Activated T-cell treated with anti-CD3 and anti-CD28 coated beads, Interleukin-2, amount 50 U/mL, for 24 hours (primary cell): ENCODE data around the gene SCGB2B2.

Experiments
- DNase-seq: peaks from one replicate; pipeline ENCODE4 v3.0.0-alpha.2; 2020
- H3K27ac Mint-ChIP-seq: 2 replicates; pipeline ENCODE4 v1.8.0; 2020; ENCODE audit warnings: mild to moderate bottlenecking, mixed read lengths
- H3K27me3 Mint-ChIP-seq: 2 replicates; pipeline ENCODE4 v1.8.0; 2020; ENCODE audit warnings: mixed read lengths
- H3K36me3 Mint-ChIP-seq: 2 replicates; pipeline ENCODE4 v1.8.0; 2020; ENCODE audit warnings: low read depth, mixed read lengths
- H3K4me1 Mint-ChIP-seq: 2 replicates; pipeline ENCODE4 v1.8.0; 2020; ENCODE audit warnings: low read depth, mixed read lengths
- H3K4me3 Mint-ChIP-seq: 2 replicates; pipeline ENCODE4 v1.8.0; 2020; ENCODE audit warnings: mild to moderate bottlenecking, moderate library complexity, mixed read lengths
- H3K9me3 Mint-ChIP-seq: 2 replicates; pipeline ENCODE4 v1.8.0; 2020; ENCODE audit warnings: mixed read lengths

Gene SCGB2B2

DNA sequence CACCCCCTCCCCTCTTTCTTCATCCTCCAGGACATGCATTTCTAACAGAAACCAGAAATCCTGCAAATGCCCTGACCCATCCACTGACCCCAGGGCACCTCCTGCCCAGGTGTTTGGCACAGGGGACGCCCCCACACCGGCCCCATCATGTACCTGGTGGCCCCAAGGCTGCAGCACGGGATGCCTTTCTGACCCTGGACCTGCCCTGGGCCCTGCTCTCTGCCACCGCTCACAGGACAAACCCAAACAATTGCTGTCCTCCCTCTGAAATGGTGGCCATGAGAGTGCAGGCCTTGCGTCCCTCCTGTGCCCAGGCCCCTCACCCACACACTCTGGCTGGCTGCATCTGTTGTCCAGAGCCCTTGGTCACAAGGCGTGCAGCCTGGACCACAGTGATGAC lies 12.1 kb downstream of the SCGB2B2 start:
- Mint-ChIP-seq H3K36me3 (no peaks in the 10 kb centered on the region), H3K27ac (no peak overlapping the region), H3K27me3 (no peaks in the 10 kb centered on the region), H3K9me3 (no peaks in the 10 kb centered on the region), H3K4me3 (no peak overlapping the region), H3K4me1 (peaks cover 24% of the 10 kb centered on the region)
- DNase-seq: no peak

DNA sequence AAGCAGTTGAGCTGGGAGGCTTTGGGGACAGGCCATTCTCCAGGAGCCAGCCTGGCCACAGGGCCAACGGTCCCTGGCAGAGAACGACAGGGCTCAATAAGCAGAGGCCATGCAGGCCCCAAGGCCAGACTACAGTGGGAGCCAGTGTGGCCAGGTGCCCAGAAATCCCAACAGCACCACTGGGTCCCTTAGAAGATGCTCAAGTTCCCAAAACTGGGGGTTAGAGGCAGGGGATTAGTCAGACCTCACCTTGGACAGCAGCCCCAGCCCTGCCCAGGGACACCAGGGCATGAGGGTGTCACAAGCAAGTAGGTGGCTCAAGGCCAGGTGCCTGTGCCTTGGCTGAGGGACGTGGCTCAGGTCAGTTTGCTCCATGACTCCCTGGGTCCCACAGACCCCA lies 12.8 kb downstream of the SCGB2B2 start:
- H3K27me3 Mint-ChIP-seq: peaks cover 1% of the 10 kb centered on the region
- no peak overlapping the region for H3K27ac Mint-ChIP-seq
- peaks cover 24% of the 10 kb centered on the region for H3K4me1 Mint-ChIP-seq
- no peak overlapping the region for H3K4me3 Mint-ChIP-seq
- H3K9me3 Mint-ChIP-seq: no peaks in the 10 kb centered on the region
- no peak for DNase-seq
- no peaks in the 10 kb centered on the region for H3K36me3 Mint-ChIP-seq

DNA sequence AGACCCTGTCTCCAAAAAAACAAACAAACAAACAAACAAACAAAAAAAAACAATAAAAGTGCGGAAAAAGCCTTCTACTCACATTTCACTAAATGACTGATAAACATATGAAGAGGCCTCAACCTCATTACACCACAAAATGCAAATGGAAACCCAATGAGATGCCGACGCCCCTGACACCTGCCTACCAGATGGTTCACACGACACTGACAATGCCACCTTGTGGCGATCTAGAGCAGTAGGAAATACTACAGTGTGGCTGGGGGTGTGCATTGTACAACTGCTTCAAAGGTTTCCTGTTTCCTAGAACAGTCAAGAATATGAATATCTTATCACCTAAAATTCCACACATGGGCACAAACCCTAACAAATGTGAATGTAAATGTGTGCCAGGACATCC lies 14.0 kb downstream of the SCGB2B2 start:
- DNase-seq: no peak
- Mint-ChIP-seq H3K9me3 (no peaks in the 10 kb centered on the region), H3K36me3 (no peaks in the 10 kb centered on the region), H3K27ac (no peak overlapping the region), H3K4me3 (no peak overlapping the region), H3K27me3 (peaks cover 4% of the 10 kb centered on the region), H3K4me1 (peaks cover 24% of the 10 kb centered on the region)

DNA sequence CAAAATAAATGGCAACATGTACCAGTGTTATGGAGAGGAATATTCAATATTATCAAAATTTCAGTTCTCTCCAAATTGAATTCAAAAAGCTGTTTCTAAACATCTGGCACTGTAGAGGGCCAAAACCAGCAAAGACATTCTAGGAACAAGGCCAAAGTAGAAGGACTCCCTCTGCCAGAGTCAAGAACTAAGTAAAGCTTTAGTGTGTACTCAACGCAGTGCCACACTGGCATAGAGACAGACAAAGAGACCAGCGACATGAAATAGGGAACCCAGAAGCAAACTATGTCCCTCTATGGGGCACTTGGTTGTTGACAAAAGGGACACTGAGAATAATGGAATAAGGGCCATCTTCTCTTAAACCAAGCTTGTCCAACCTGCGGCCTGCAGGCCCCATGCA lies 15.6 kb downstream of the SCGB2B2 start:
- Mint-ChIP-seq H3K4me1 (peaks cover 13% of the 10 kb centered on the region), H3K36me3 (no peaks in the 10 kb centered on the region), H3K27me3 (peaks cover 8% of the 10 kb centered on the region), H3K27ac (no peak overlapping the region), H3K9me3 (no peaks in the 10 kb centered on the region), H3K4me3 (no peak overlapping the region)
- DNase-seq: no peak

DNA sequence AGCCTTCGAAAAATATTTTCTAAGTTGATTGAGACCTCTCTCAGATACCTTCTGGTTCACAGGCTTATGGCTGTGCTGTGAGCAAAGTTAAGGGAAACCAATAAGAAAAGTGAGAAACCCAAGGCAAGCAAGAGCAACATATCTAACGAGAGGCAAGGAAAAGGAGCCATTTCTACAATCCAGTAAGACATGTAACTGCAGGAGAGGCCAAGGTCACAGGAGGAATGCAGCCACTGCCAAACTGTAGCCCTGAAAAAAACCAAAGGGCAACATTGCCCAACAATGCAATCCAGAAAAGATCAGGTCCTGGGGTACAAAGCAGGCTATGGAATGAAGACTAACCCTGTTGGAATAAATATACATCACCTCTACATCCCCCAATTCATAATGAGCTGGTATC lies 21.3 kb downstream of the SCGB2B2 start:
- DNase-seq: no peak
- no peaks in the 10 kb centered on the region for H3K4me1 Mint-ChIP-seq
- H3K36me3 Mint-ChIP-seq: no peaks in the 10 kb centered on the region
- peaks cover 22% of the 10 kb centered on the region for H3K27me3 Mint-ChIP-seq
- H3K4me3 Mint-ChIP-seq: no peak overlapping the region
- H3K27ac Mint-ChIP-seq: no peak overlapping the region
- H3K9me3 Mint-ChIP-seq: peaks cover 6% of the 10 kb centered on the region

- H3K9me3 Mint-ChIP-seq: peaks cover 6% of the 10 kb centered on the region
- no peak for DNase-seq
- H3K27ac Mint-ChIP-seq: no peak overlapping the region
- no peaks in the 10 kb centered on the region for H3K4me1 Mint-ChIP-seq
- H3K27me3 Mint-ChIP-seq: peaks cover 24% of the 10 kb centered on the region
- H3K4me3 Mint-ChIP-seq: no peak overlapping the region
- H3K36me3 Mint-ChIP-seq: no peaks in the 10 kb centered on the region
These were observed 22.2 kb downstream of the SCGB2B2 start for GRCh38 chr19:34654796-34655195.

GRCh38 chr19:34651747-34652146 lies 25.2 kb downstream of the SCGB2B2 start:
- Mint-ChIP-seq H3K4me1 (no peaks in the 10 kb centered on the region), H3K27ac (no peak overlapping the region)

GRCh38 chr19:34649886-34650543 lies 26.9 kb downstream of the SCGB2B2 start:
- Mint-ChIP-seq H3K4me3 (no peak overlapping the region), H3K9me3 (peaks cover 2% of the 10 kb centered on the region), H3K27me3 (peaks cover 13% of the 10 kb centered on the region), H3K4me1 (no peaks in the 10 kb centered on the region), H3K27ac (no peak overlapping the region), H3K36me3 (no peaks in the 10 kb centered on the region)
- no peak for DNase-seq

More at GRCh38 chr19:34651747-34652146, 25.2 kb downstream of the SCGB2B2 start:
- Mint-ChIP-seq H3K4me3 (no peak overlapping the region), H3K9me3 (peaks cover 6% of the 10 kb centered on the region), H3K36me3 (no peaks in the 10 kb centered on the region), H3K27me3 (peaks cover 16% of the 10 kb centered on the region)
- DNase-seq: no peak

DNA sequence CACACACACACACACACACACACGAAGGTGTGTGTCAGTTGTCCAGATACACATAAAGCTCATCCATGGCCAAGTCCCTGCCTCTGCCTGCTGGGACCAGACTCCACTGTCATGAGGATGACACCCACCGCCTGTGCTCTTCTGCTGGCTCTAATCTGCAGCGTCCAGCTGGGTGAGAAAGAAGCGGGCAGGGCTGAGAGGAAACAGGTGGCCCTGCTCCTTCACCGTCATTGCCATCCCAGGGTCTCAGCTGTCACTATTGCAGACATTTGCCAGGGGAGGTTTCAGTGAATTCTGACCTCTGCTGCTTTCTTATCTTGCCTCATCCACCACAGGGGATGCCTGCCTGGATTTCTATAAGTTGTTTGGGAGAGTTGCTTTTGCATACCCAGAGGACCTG lies 31.4 kb downstream of the SCGB2B2 start:
- H3K27me3 Mint-ChIP-seq: peaks cover 1% of the 10 kb centered on the region
- no peak overlapping the region for H3K27ac Mint-ChIP-seq
- H3K4me1 Mint-ChIP-seq: no peaks in the 10 kb centered on the region
- no peaks in the 10 kb centered on the region for H3K36me3 Mint-ChIP-seq
- DNase-seq: no peak
- no peak overlapping the region for H3K4me3 Mint-ChIP-seq
- H3K9me3 Mint-ChIP-seq: no peaks in the 10 kb centered on the region

- Mint-ChIP-seq H3K27ac (no peak overlapping the region), H3K27me3 (no peaks in the 10 kb centered on the region), H3K4me3 (no peak overlapping the region), H3K36me3 (no peaks in the 10 kb centered on the region), H3K4me1 (no peaks in the 10 kb centered on the region), H3K9me3 (no peaks in the 10 kb centered on the region)
- DNase-seq: no peak
These were observed 31.9 kb downstream of the SCGB2B2 start for GRCh38 chr19:34644991-34645461.

DNA sequence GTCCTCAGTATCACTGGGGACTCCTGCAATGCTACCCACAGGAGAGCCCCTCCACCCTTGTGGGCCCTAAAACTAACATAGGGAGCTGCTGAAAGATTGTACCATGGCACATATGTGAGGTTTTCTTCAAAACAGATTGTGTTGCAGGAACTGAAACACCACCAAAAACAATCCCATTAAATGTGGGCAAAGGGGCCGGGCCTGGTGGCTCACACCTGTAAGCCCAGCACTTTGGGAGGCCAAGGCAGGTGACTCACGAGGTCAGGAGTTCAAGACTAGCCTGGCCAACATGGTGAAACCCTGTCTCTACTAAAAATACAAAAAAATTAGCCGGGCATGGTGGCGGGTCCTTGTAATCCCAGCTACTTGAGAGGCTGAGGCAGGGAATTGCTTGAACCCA lies 34.7 kb downstream of the SCGB2B2 start:
- Mint-ChIP-seq H3K27me3 (no peaks in the 10 kb centered on the region), H3K4me3 (no peak overlapping the region), H3K4me1 (no peaks in the 10 kb centered on the region), H3K9me3 (no peaks in the 10 kb centered on the region), H3K36me3 (no peaks in the 10 kb centered on the region), H3K27ac (no peak overlapping the region)
- no peak for DNase-seq

- Mint-ChIP-seq H3K27me3 (no peaks in the 10 kb centered on the region), H3K9me3 (peaks cover 16% of the 10 kb centered on the region), H3K27ac (no peak overlapping the region), H3K4me1 (no peaks in the 10 kb centered on the region), H3K36me3 (peaks cover 7% of the 10 kb centered on the region), H3K4me3 (no peak overlapping the region)
- DNase-seq: no peak
These were observed 37.4 kb downstream of the SCGB2B2 start for GRCh38 chr19:34639491-34640085.

- Mint-ChIP-seq H3K9me3 (peaks cover 29% of the 10 kb centered on the region), H3K27ac (no peak overlapping the region), H3K4me1 (no peaks in the 10 kb centered on the region), H3K36me3 (peaks cover 10% of the 10 kb centered on the region), H3K27me3 (no peaks in the 10 kb centered on the region), H3K4me3 (no peak overlapping the region)
- DNase-seq: no peak
These were observed 43.2 kb downstream of the SCGB2B2 start for GRCh38 chr19:34633802-34634201.
